IMR-90 (cell line): ENCODE data around the gene SLC29A1. TPM values are rescaled to one million over a fixed set of nuclear protein-coding genes. Genes with fewer than 3 reads are reported as not detected.
A peak's percentile ranks its signal among the peaks of the same experiment; 100 is the strongest.

ENCODE experiments used
- ATAC-seq: fragments of 200-7000 bp; cut with Tn5 transposase; 2 replicates; pipeline ENCODE4 v1.9.1; 2020; ENCODE audit warnings: low read depth, mild to moderate bottlenecking, moderate library complexity
- BruUV-seq: library from RNA; stranded (reverse); fragments of 400-500 nt; replicated peaks from 2 replicates; lab custom pipeline; 2021; lab: Mats Ljungman, UMichigan
- CTCF ChIA-PET: fragments of 300-600 bp; formaldehyde crosslinking; extraction: SDS; loops from one replicate; lab custom pipeline; 2021; ENCODE audit warnings: antibody characterized with exemption; lab: Yijun Ruan, JAX
- POLR2A ChIA-PET: fragments of 300-600 bp; sonication (Branson Sonifier 250); formaldehyde crosslinking; loops from one replicate; lab custom pipeline; 2022; ENCODE audit warnings: antibody characterized with exemption; ENCODE audit not compliant: unreplicated experiment; lab: Charles Lee
- DNase-seq: peaks from one replicate; pipeline ENCODE4 v3.0.0; 2013
- H2AFZ ChIP-seq: replicated peaks from 2 replicates; pipeline ENCODE3; 2013; ENCODE audit warnings: low read length, mild to moderate bottlenecking; ENCODE audit not compliant: poor library complexity
- H2AK5ac ChIP-seq: 2 replicates; pipeline ENCODE4 v1.6.1; 2013; ENCODE audit warnings: low read depth, low read length, inconsistent platforms
- H2AK9ac ChIP-seq: replicated peaks from 2 replicates; pipeline ENCODE3; 2013; ENCODE audit warnings: mild to moderate bottlenecking, low read depth, low read length, moderate library complexity; ENCODE audit not compliant: poor library complexity
- H2BK120ac ChIP-seq: 2 replicates; pipeline ENCODE4 v1.6.1; 2013; ENCODE audit warnings: low read depth, low read length, inconsistent platforms
- H2BK15ac ChIP-seq: 3 replicates; pipeline ENCODE4 v1.6.1; 2013; ENCODE audit warnings: low read depth, low read length, inconsistent platforms
- H2BK20ac ChIP-seq: 2 replicates; pipeline ENCODE4 v1.6.1; 2013; ENCODE audit warnings: low read depth, mild to moderate bottlenecking, inconsistent platforms, low read length, moderate library complexity
- H2BK5ac ChIP-seq: 2 replicates; pipeline ENCODE4 v1.6.1; 2013; ENCODE audit warnings: mild to moderate bottlenecking, low read depth, low read length, inconsistent platforms; ENCODE audit not compliant: poor library complexity, severe bottlenecking
- H3K14ac ChIP-seq: replicated peaks from 2 replicates; pipeline ENCODE4 v1.6.1; 2013; ENCODE audit warnings: low read depth, low read length, inconsistent platforms
- H3K18ac ChIP-seq: 2 replicates; pipeline ENCODE4 v1.6.1; 2013; ENCODE audit warnings: low read depth, low read length, control low read depth
- H3K23ac ChIP-seq: 2 replicates; pipeline ENCODE4 v1.6.1; 2013; ENCODE audit warnings: low read depth, low read length, inconsistent platforms
- H3K27ac ChIP-seq: 2 replicates; pipeline ENCODE4 v1.5.1; 2013; ENCODE audit warnings: mild to moderate bottlenecking, control low read depth, low read length; ENCODE audit not compliant: insufficient read depth
- H3K27me3 ChIP-seq: 2 replicates; pipeline ENCODE4 v1.6.1; 2013; ENCODE audit warnings: low read length; ENCODE audit not compliant: control insufficient read depth, insufficient read depth
- H3K36me3 ChIP-seq: 2 replicates; pipeline ENCODE4 v1.6.1; 2013; ENCODE audit warnings: low read length, mixed read lengths; ENCODE audit not compliant: control insufficient read depth, insufficient read depth
- H3K4ac ChIP-seq: 2 replicates; pipeline ENCODE4 v1.6.1; 2013; ENCODE audit warnings: low read depth, low read length, inconsistent platforms
- H3K4me1 ChIP-seq: 2 replicates; pipeline ENCODE4 v1.6.1; 2013; ENCODE audit warnings: low read length, mixed read lengths; ENCODE audit not compliant: control insufficient read depth, insufficient read depth
- H3K4me2 ChIP-seq: 2 replicates; pipeline ENCODE4 v1.6.1; 2013; ENCODE audit warnings: low read depth, mild to moderate bottlenecking, control low read depth, low read length, moderate library complexity
- H3K4me3 ChIP-seq: 2 replicates; pipeline ENCODE4 v1.5.1; 2013; ENCODE audit warnings: low read depth, mild to moderate bottlenecking, control low read depth, low read length, moderate library complexity; ENCODE audit not compliant: insufficient read depth
- H3K56ac ChIP-seq: 2 replicates; pipeline ENCODE4 v1.6.1; 2013; ENCODE audit warnings: low read length, inconsistent platforms; ENCODE audit not compliant: insufficient read depth; ENCODE audit errors: extremely low read depth
- H3K79me1 ChIP-seq, 2 experiments: 2 replicates each; pipeline ENCODE4 v1.6.1; 2013; ENCODE audit warnings: low read length in 2 of 2, inconsistent platforms in 1 of 2, low read depth in 1 of 2
- H3K9ac ChIP-seq: 2 replicates; pipeline ENCODE4 v1.6.1; 2013; ENCODE audit warnings: low read depth, low read length, control low read depth
- H3K9me1 ChIP-seq: 2 replicates; pipeline ENCODE4 v1.6.1; 2013; ENCODE audit warnings: low read length, inconsistent platforms; ENCODE audit not compliant: insufficient read depth
- H3K9me3 ChIP-seq: 2 replicates; pipeline ENCODE4 v1.6.1; 2013; ENCODE audit warnings: low read length; ENCODE audit not compliant: control insufficient read depth, insufficient read depth
- H4K20me1 ChIP-seq: 2 replicates; pipeline ENCODE4 v1.6.1; 2013; ENCODE audit warnings: low read length, inconsistent platforms; ENCODE audit not compliant: insufficient read depth
- H4K5ac ChIP-seq: 2 replicates; pipeline ENCODE4 v1.6.1; 2013; ENCODE audit warnings: mild to moderate bottlenecking, low read depth, low read length, control low read depth
- H4K8ac ChIP-seq, 2 experiments: 2 replicates each; pipeline ENCODE4 v1.6.1; 2013; ENCODE audit warnings: low read depth in 2 of 2, low read length in 2 of 2, control low read depth in 1 of 2, inconsistent platforms in 1 of 2
- H4K91ac ChIP-seq: 2 replicates; pipeline ENCODE4 v1.6.1; 2013; ENCODE audit warnings: low read depth, low read length, inconsistent platforms; ENCODE audit not compliant: insufficient read depth
- BHLHE40 ChIP-seq: fragments of 150-350 bp; IDR thresholded peaks from 2 replicates; pipeline ENCODE4 v1.6.1; 2016; ENCODE audit warnings: mild to moderate bottlenecking, low read depth, low read length
- CEBPB ChIP-seq: IDR thresholded peaks from 2 replicates; pipeline ENCODE4 v1.6.1; 2012; ENCODE audit warnings: low read depth, low read length, improper control_type of control experiment
- CHD1 ChIP-seq: IDR thresholded peaks from 2 replicates; pipeline ENCODE4 v1.6.1; 2012; ENCODE audit warnings: low read depth, low read length, improper control_type of control experiment
- FOS ChIP-seq: fragments of 150-350 bp; IDR thresholded peaks from 2 replicates; pipeline ENCODE4 v1.6.1; 2016; ENCODE audit warnings: low read depth, low read length
- MAFK ChIP-seq: IDR thresholded peaks from 2 replicates; pipeline ENCODE4 v1.6.1; 2012; ENCODE audit warnings: low read depth, low read length, improper control_type of control experiment
- MXI1 ChIP-seq: IDR thresholded peaks from 2 replicates; pipeline ENCODE4 v1.6.1; 2012; ENCODE audit warnings: low read depth, mild to moderate bottlenecking, low read length, moderate library complexity, borderline replicate concordance
- NFE2L2 ChIP-seq: fragments of 150-350 bp; IDR thresholded peaks from 2 replicates; pipeline ENCODE4 v1.6.1; 2016; ENCODE audit warnings: low read depth, mild to moderate bottlenecking, low read length
- POLR2A ChIP-seq: IDR thresholded peaks from 2 replicates; pipeline ENCODE4 v1.6.1; 2012; ENCODE audit warnings: mild to moderate bottlenecking, low read depth, low read length
- RAD21 ChIP-seq: IDR thresholded peaks from 2 replicates; pipeline ENCODE4 v1.6.1; 2012; ENCODE audit warnings: low read length, improper control_type of control experiment
- RCOR1 ChIP-seq: IDR thresholded peaks from 2 replicates; pipeline ENCODE4 v1.6.1; 2012; ENCODE audit warnings: mild to moderate bottlenecking, low read length, improper control_type of control experiment; ENCODE audit not compliant: insufficient replicate concordance
- RFX5 ChIP-seq: IDR thresholded peaks from 2 replicates; pipeline ENCODE4 v1.8.0; 2012; ENCODE audit warnings: low read depth, mild to moderate bottlenecking, low read length, moderate library complexity
- SMC3 ChIP-seq: fragments of 150-350 bp; IDR thresholded peaks from 2 replicates; pipeline ENCODE4 v1.6.1; 2016; ENCODE audit warnings: low read depth, mild to moderate bottlenecking, antibody characterized with exemption, low read length, moderate library complexity
- WGBS, 2 experiments: methylation state at CpG; one replicate each; pipeline versions ENCODE4 v1.1.5 to v1.1.7; 2013; ENCODE audit warnings: missing lambda C conversion rate in 2 of 2; ENCODE audit not compliant: insufficient read length in 1 of 2; ENCODE audit errors: extremely low coverage in 2 of 2; 5-methylcytosine and 5-hydroxymethylcytosine counted together
- dilution Hi-C: fragments of 300-500 bp; cut with HindIII; formaldehyde crosslinking; loops from one replicate; pipeline ENCODE4 v1.14.3; 2018; ENCODE audit warnings: low sequenced_read_pairs; ENCODE audit not compliant: unreplicated experiment
- in situ Hi-C: fragments of 300-500 bp; cut with MboI; formaldehyde crosslinking; loops from 3 replicates; pipeline ENCODE4 v1.14.3; 2019; ENCODE audit warnings: low sequenced_read_pairs, inconsistent platforms, mixed read lengths
- intact Hi-C: fragments of 100-400 bp; cut with micrococcal nuclease; formaldehyde crosslinking; loops from 2 replicates; pipeline ENCODE4 v1.10.0; 2022
- polyA plus RNA-seq, 3 experiments: library from polyadenylated mRNA; depleted of rRNA; stranded (reverse); fragments of >200 nt; gene quantifications; 2 replicates each; pipeline ENCODE4 v1.2.3, GENCODE V29; 2012; ENCODE audit warnings: low replicate concordance in 1 of 3
- total RNA-seq: library from RNA; depleted of rRNA; stranded (reverse); fragments of >200 nt; gene quantifications from 2 replicates; pipeline ENCODE4 v1.2.3, GENCODE V29; 2012
- TF ChIP-seq, protein P1 (sequence below): fragments of 150-350 bp; IDR thresholded peaks from 2 replicates; pipeline ENCODE4 v1.6.1; 2017; ENCODE audit warnings: mild to moderate bottlenecking, antibody characterized with exemption, low read length, low read depth
- TF ChIP-seq, protein P2 (sequence below): conservative IDR thresholded peaks from 2 replicates; pipeline ENCODE4 v1.5.1; 2012; ENCODE audit warnings: mild to moderate bottlenecking, low read depth, low read length, improper control_type of control experiment

SLC29A1 gene
- total and polyA plus RNA-seq, 2 of the 4 experiments (the other 2 are of a cell fraction): 4.1 to 22.1 TPM

DNA sequence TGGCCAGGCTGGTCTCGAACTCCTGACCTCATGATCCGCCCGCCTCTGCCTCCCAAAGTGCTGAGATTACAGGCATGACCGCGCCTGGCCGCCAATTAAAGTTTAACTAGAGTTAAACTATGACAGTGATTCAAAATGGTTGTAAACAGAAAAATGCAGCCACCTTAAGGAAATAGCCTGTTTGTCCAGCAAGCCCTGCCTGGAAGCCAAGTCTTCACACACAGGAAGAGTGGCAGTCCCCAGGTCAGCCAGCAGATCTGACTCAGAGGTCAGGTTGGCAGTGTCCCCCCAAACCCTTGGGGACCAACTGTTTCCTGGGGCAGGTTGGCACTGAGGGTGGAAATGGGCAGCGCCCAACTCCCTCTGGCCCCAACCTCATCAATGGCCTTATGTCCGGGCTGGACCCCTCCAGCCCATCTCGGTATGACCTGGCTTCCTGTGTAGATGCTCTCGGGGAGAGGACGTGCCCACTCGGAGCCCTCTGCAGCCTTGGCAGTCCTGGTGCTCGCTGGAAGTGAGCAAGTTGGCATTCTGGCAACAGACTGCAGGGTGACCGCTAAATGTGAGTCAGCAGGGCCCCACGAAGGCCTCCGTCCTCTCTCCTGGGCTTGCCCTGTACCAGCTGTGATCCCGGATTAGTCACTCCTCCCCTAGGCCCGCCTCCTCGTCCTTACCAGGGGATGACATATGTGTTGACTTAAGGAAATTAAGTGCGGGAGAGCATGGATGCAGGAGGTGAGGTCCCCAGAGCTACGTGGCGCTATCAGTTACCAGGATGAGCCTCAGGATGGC is 13.8 kb downstream of the SLC29A1 start:
- H2BK120ac ChIP-seq: peak overlapping the region; percentile 85
- no peaks in the 10 kb centered on the region for H4K20me1 ChIP-seq
- H3K27me3 ChIP-seq: no peaks in the 10 kb centered on the region
- peak overlapping the region; percentile 20; the same call in 1 of the 2 replicates for H2BK20ac ChIP-seq
- BruUV-seq: no TSS peak
- H3K14ac ChIP-seq: peak overlapping the region; percentile 41; the same call in 1 of the 2 replicates
- H3K9me3 ChIP-seq: no peaks in the 10 kb centered on the region
- H3K36me3 ChIP-seq: no peaks in the 10 kb centered on the region
- dilution Hi-C loops: no loop called here
- H3K9ac ChIP-seq: peak overlapping the region; percentile 35
- H3K27ac ChIP-seq: peak overlapping the region; percentile 63
- H2BK5ac ChIP-seq: peak overlapping the region; percentile 81
- peak overlapping the region; percentile 7; the same call in 1 of the 3 replicates for H2BK15ac ChIP-seq
- peak; percentile 97 for DNase-seq
- H3K56ac ChIP-seq: no peak overlapping the region
- H2AK9ac ChIP-seq: peak overlapping the region; percentile 92
- peak overlapping the region; percentile 72 for H3K4me2 ChIP-seq
- peak overlapping the region; percentile 55 for H4K5ac ChIP-seq
- H4K91ac ChIP-seq: peak overlapping the region; percentile 83
- peaks cover 16% of the 10 kb centered on the region for H3K4me1 ChIP-seq
- intact Hi-C loops: loop anchor here (1.0 kb wide), 1 partner anchor 59 kb away; no protein-coding TSS in a partner anchor
- peak overlapping the region; percentile 76 for H2AK5ac ChIP-seq
- POLR2A ChIA-PET: interaction anchor here (1.3 kb wide), 1 partner anchor 10 kb away, joined by 8 read pairs; the partner anchor contains the start of gene HSP90AB1
- H3K4me3 ChIP-seq: peak overlapping the region; percentile 58
- peak overlapping the region; percentile 40 for H3K18ac ChIP-seq
- H3K9me1 ChIP-seq: peaks cover 4% of the 10 kb centered on the region
- no peak overlapping the region for H3K23ac ChIP-seq
- H2AFZ ChIP-seq: peak overlapping the region; percentile 97
- CTCF ChIA-PET: interaction anchor here (0.6 to 1.3 kb wide), 5 partner anchors 9 to 141 kb away, joined by 3 to 7 read pairs (median 3); no protein-coding TSS in a partner anchor
- WGBS, 2 experiments: 0% methylated on average over 6 of the region's 22 CpGs; no CpG with 5 or more reads in 1 of the 2 experiments
- 0 out of 4 replicates have a peak, but pooled peaks cover 0 to 4% of the 10 kb centered on the region in 2 experiments for H3K79me1 ChIP-seq
- H4K8ac ChIP-seq: peak overlapping the region; percentile 32 to 86
- in situ Hi-C loops: loop anchor here (5.0 kb wide), 1 partner anchor 130 kb away; no protein-coding TSS in a partner anchor
- ATAC-seq: peak; percentile 86
- H3K4ac ChIP-seq: peak overlapping the region; percentile 88
- TF ChIP-seq FOS: peak; percentile 90
- peak; percentile 54; the same call in 1 of the 2 replicates for TF ChIP-seq MXI1
- TF ChIP-seq CHD1: no peak
- TF ChIP-seq MAFK: no peak
- TF ChIP-seq RAD21: no peak
- peak; percentile 74 for TF ChIP-seq POLR2A
- peak; percentile 70 for TF ChIP-seq RCOR1
- TF ChIP-seq RFX5: no peak
- no peak for TF ChIP-seq SMC3
- TF ChIP-seq, protein P1, sequence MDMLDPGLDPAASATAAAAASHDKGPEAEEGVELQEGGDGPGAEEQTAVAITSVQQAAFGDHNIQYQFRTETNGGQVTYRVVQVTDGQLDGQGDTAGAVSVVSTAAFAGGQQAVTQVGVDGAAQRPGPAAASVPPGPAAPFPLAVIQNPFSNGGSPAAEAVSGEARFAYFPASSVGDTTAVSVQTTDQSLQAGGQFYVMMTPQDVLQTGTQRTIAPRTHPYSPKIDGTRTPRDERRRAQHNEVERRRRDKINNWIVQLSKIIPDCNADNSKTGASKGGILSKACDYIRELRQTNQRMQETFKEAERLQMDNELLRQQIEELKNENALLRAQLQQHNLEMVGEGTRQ: no peak
- TF ChIP-seq NFE2L2: peak; percentile 23; the same call in 1 of the 2 replicates
- peak; percentile 60 for TF ChIP-seq BHLHE40
- TF ChIP-seq, protein P2, sequence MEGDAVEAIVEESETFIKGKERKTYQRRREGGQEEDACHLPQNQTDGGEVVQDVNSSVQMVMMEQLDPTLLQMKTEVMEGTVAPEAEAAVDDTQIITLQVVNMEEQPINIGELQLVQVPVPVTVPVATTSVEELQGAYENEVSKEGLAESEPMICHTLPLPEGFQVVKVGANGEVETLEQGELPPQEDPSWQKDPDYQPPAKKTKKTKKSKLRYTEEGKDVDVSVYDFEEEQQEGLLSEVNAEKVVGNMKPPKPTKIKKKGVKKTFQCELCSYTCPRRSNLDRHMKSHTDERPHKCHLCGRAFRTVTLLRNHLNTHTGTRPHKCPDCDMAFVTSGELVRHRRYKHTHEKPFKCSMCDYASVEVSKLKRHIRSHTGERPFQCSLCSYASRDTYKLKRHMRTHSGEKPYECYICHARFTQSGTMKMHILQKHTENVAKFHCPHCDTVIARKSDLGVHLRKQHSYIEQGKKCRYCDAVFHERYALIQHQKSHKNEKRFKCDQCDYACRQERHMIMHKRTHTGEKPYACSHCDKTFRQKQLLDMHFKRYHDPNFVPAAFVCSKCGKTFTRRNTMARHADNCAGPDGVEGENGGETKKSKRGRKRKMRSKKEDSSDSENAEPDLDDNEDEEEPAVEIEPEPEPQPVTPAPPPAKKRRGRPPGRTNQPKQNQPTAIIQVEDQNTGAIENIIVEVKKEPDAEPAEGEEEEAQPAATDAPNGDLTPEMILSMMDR: no peak
- TF ChIP-seq CEBPB: peak; percentile 4; the same call in 1 of the 2 replicates
